ENCODE results near the gene GLT1D1.

GLT1D1 gene

DNA sequence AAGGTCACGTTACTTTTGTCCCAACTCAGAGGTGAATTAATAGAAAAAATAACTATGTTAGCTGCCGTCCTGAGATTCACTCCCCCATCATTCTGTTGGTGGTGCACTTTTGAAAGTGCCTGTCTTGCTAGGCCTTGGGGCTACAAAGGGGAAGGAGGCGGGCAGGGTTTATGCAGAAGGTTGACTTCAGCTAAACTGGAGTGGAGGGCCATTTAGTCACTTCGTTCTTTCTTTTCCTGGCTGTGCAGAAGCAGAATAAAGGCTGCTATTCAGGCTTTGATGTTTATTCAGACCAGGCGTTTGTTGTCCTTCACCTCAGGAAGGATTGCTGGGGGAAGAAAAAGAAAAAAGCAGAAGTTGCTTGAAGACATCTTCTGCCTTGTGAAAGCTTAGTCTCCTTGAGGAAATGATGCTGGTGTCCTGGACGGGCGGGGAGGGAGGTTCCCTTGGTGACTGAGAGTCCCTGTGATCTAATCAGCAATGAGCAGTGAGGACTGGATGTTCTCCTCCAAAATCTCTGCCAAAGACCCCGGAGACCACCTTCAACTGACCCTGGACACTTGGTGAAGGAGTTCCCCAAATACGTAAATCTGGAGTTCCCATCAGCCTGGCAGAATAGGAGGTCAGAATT is 4.0 kb downstream of the GLT1D1 start:
- ATAC-seq (no peak), DNase-seq (no peak)
- Mint-ChIP-seq H3K9me3 (no peaks in the 10 kb centered on the region), H3K27ac (no peak overlapping the region), H3K4me1 (no peaks in the 10 kb centered on the region), H3K27me3 (peaks cover 30% of the 10 kb centered on the region), H3K36me3 (ENCODE audit: low read depth) (no peaks in the 10 kb centered on the region), H3K4me3 (no peak overlapping the region)

DNA sequence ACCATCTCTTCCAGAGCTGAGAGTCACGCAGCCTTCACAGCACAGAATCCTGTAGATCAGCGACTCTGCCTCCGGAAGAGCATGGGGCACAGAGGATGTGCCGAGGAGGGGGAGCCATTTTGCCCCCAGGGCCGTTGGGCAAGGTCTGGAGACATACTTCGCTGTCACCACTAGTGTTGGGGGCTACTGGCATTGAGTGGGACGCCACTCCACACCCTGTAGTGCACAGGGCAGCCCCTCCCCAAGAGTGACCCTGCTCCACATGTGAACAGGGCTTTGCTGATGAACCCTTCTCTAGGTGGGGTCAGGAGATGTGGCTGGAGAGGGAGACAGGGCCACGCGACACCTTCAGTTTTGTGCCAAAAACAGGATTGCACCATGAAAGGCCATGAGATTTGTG is 6.0 kb downstream of the GLT1D1 start:
- H3K27ac Mint-ChIP-seq = no peak overlapping the region
- no peak overlapping the region for H3K4me3 Mint-ChIP-seq
- H3K27me3 Mint-ChIP-seq = peaks cover 22% of the 10 kb centered on the region
- no peaks in the 10 kb centered on the region for H3K36me3 Mint-ChIP-seq (ENCODE audit: low read depth)
- DNase-seq (no peak), ATAC-seq (no peak)
- H3K9me3 Mint-ChIP-seq = no peaks in the 10 kb centered on the region
- H3K4me1 Mint-ChIP-seq = no peaks in the 10 kb centered on the region

GRCh38 chr12:128861226-128862016 is 8.1 kb downstream of the GLT1D1 start:
- no peaks in the 10 kb centered on the region for H3K36me3 Mint-ChIP-seq (ENCODE audit: low read depth)
- H3K4me3 Mint-ChIP-seq = no peak overlapping the region
- ATAC-seq = no peak
- peaks cover 14% of the 10 kb centered on the region for H3K27me3 Mint-ChIP-seq
- no peak overlapping the region for H3K27ac Mint-ChIP-seq
- no peaks in the 10 kb centered on the region for H3K9me3 Mint-ChIP-seq
- no peaks in the 10 kb centered on the region for H3K4me1 Mint-ChIP-seq
- DNase-seq = no peak

GRCh38 chr12:128863957-128864356 is 10.7 kb downstream of the GLT1D1 start:
- no peak overlapping the region for H3K27ac Mint-ChIP-seq
- no peak for ATAC-seq
- DNase-seq = no peak
- no peaks in the 10 kb centered on the region for H3K9me3 Mint-ChIP-seq
- no peaks in the 10 kb centered on the region for H3K4me1 Mint-ChIP-seq
- H3K27me3 Mint-ChIP-seq = peaks cover 5% of the 10 kb centered on the region
- no peaks in the 10 kb centered on the region for H3K36me3 Mint-ChIP-seq (ENCODE audit: low read depth)
- no peak overlapping the region for H3K4me3 Mint-ChIP-seq

- DNase-seq (no peak), ATAC-seq (no peak)
- H3K27me3 Mint-ChIP-seq = peaks cover 4% of the 10 kb centered on the region
- no peak overlapping the region for H3K4me3 Mint-ChIP-seq
- no peaks in the 10 kb centered on the region for H3K36me3 Mint-ChIP-seq (ENCODE audit: low read depth)
- no peaks in the 10 kb centered on the region for H3K4me1 Mint-ChIP-seq
- no peak overlapping the region for H3K27ac Mint-ChIP-seq
- H3K9me3 Mint-ChIP-seq = no peaks in the 10 kb centered on the region
Observed at GRCh38 chr12:128864516-128865186, 11.4 kb downstream of the GLT1D1 start.

GRCh38 chr12:128867466-128867865 is 14.2 kb downstream of the GLT1D1 start:
- DNase-seq (no peak), ATAC-seq (no peak)
- H3K4me3 Mint-ChIP-seq = no peak overlapping the region
- H3K27me3 Mint-ChIP-seq = peaks cover 4% of the 10 kb centered on the region
- no peak overlapping the region for H3K27ac Mint-ChIP-seq
- no peaks in the 10 kb centered on the region for H3K4me1 Mint-ChIP-seq
- H3K36me3 Mint-ChIP-seq (ENCODE audit: low read depth) = no peaks in the 10 kb centered on the region
- H3K9me3 Mint-ChIP-seq = no peaks in the 10 kb centered on the region

GRCh38 chr12:128871516-128871892 is 18.2 kb downstream of the GLT1D1 start:
- Mint-ChIP-seq H3K27ac (no peak overlapping the region), H3K4me3 (no peak overlapping the region), H3K27me3 (peaks cover 3% of the 10 kb centered on the region), H3K4me1 (no peaks in the 10 kb centered on the region), H3K36me3 (ENCODE audit: low read depth) (peaks cover 3% of the 10 kb centered on the region), H3K9me3 (peaks cover 12% of the 10 kb centered on the region)
- DNase-seq (no peak), ATAC-seq (no peak)

DNA sequence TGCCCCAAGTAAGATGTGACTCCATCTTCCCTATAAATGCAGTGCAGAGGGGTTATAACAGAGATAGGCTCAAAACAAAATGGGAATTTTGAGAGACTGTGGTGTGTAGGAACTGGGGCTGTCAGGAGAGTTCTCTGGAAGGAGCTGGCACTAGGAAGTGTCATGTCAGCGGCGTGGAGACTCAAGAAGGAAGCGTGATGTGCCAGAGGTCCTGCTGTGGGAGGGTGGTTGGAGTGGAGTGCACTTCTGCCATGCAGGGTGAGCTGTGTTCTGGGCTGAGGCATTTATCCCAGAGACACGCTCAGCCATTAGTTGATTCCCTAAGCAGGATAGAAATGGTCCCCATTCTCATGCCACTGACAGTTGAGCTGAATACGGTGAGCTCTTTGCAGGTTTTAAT is 19.0 kb downstream of the GLT1D1 start:
- H3K27me3 Mint-ChIP-seq = peaks cover 3% of the 10 kb centered on the region
- H3K9me3 Mint-ChIP-seq = peaks cover 20% of the 10 kb centered on the region
- DNase-seq (no peak), ATAC-seq (no peak)
- H3K4me1 Mint-ChIP-seq = no peaks in the 10 kb centered on the region
- H3K27ac Mint-ChIP-seq = no peak overlapping the region
- H3K36me3 Mint-ChIP-seq (ENCODE audit: low read depth) = peaks cover 3% of the 10 kb centered on the region
- no peak overlapping the region for H3K4me3 Mint-ChIP-seq

DNA sequence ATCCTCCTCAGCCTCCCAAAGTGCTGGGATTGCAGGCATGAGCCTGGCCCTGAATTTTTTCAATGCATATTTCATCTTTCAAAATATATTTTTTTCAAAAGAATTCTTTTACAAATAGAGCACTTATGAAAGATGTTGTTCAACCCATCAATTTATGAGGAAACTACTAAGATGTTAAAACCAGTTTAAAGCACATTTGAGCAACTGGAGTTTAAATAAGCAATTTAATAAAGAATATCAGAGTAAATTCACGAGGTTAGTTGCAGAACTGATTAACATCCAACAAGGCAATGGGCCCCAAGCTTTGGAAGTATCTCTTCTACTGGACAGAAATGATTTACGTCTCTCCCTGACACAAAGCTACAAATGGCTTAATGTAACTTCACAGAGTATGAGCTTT is 23.3 kb downstream of the GLT1D1 start:
- H3K9me3 Mint-ChIP-seq = peaks cover 32% of the 10 kb centered on the region
- no peak for ATAC-seq

DNA sequence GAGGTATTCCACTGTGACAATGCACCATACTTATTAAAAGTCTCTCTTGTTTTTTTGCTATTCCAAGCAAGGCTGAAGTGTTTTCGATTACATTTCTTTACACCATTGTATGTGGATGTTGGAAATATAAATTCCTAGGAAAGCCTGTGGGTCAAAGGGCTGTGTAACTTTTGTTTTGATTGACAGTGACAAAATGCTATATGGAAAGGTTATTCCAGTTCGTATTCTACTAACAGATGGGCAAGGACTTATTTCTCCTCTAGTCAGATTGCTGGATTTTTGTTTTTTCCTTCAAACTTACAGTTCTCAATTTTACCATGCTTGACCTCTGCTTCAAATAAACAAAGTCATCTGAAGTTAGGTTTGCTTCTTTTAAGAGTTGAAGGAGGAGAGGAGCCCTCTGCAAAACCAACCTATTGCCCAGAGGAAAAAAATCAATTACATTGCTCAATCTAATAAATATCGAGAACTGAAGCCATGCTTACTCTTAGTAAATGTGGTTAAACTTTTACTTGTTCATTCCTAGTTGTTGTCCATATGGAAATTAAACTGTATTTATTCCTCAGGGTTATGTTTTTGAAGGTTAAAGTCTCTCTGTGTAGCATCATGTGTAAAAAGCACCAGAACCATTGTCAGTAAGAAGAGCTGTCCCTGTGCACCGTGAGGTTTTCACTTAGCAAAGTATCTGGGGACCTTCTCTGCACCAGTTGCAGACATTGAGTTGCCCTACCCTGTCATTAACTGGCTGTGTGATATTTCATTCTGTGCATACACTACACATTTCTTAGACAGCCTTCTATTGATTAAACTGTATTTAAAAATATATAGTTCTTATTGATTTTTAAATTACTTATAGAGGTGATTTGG is 26.9 kb downstream of the GLT1D1 start:
- peaks cover 6% of the 10 kb centered on the region for H3K36me3 Mint-ChIP-seq (ENCODE audit: low read depth)

More for the DNA sequence above, 23.3 kb downstream of the GLT1D1 start:
- Mint-ChIP-seq H3K27ac (no peak overlapping the region), H3K27me3 (peaks cover 2% of the 10 kb centered on the region), H3K4me3 (no peak overlapping the region), H3K4me1 (no peaks in the 10 kb centered on the region), H3K36me3 (ENCODE audit: low read depth) (peaks cover 6% of the 10 kb centered on the region)
- DNase-seq = no peak

DNA sequence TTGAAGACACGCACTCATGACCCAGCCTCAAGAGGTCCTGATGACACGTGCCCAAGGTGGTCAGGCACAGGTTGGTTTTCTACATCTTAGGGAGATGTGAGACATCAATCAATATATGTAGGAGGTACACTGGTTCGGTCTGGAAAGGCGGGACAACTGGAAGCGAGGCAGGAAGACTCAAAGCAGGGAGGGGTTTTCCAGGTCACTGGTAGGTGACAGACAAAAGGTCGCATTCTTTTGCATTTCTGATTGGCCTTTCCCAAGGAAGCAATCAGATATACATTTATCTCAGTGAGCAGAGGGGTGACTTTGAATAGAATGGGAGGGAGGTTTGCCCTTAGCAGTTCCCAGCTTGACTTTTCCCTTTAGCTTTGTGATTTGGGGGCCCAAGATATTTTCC is 38.6 kb downstream of the GLT1D1 start:
- no peaks in the 10 kb centered on the region for H3K36me3 Mint-ChIP-seq (ENCODE audit: low read depth)
- no peaks in the 10 kb centered on the region for H3K4me1 Mint-ChIP-seq
- peaks cover 2% of the 10 kb centered on the region for H3K27me3 Mint-ChIP-seq

More for the DNA sequence above, 26.9 kb downstream of the GLT1D1 start:
- H3K27me3 Mint-ChIP-seq = no peaks in the 10 kb centered on the region
- ATAC-seq (no peak), DNase-seq (no peak)
- no peaks in the 10 kb centered on the region for H3K4me1 Mint-ChIP-seq
- H3K4me3 Mint-ChIP-seq = no peak overlapping the region
- peaks cover 26% of the 10 kb centered on the region for H3K9me3 Mint-ChIP-seq
- no peak overlapping the region for H3K27ac Mint-ChIP-seq

DNA sequence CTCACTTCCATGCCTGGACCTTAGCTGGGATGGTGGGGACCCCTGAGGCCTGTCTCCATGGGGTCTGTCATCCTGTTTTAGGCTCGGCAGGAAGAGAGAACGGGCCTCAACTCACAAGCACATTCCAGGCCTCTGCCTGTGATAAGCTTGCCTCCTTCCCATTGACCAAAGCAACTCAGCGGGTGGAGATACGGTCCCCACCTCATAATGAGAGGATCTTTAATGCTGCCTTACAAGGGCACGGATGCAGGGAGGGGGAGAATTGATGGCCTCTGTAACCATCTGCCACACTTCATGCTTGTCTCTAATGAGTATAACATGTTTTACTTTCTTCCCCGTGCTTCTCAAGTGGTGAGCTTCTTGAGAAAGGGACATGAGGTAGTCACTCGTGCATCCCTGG is 50.0 kb downstream of the GLT1D1 start:
- H3K27ac Mint-ChIP-seq = no peak overlapping the region
- no peak overlapping the region for H3K4me3 Mint-ChIP-seq
- H3K36me3 Mint-ChIP-seq (ENCODE audit: low read depth) = peaks cover 1% of the 10 kb centered on the region
- ATAC-seq (no peak), DNase-seq (no peak)
- peaks cover 16% of the 10 kb centered on the region for H3K4me1 Mint-ChIP-seq
- H3K27me3 Mint-ChIP-seq = peaks cover 4% of the 10 kb centered on the region
- H3K9me3 Mint-ChIP-seq = no peaks in the 10 kb centered on the region

More for the DNA sequence above, 38.6 kb downstream of the GLT1D1 start:
- DNase-seq (no peak), ATAC-seq (no peak)
- Mint-ChIP-seq H3K27ac (no peak overlapping the region), H3K9me3 (peaks cover 4% of the 10 kb centered on the region), H3K4me3 (no peak overlapping the region)

- H3K36me3 Mint-ChIP-seq (ENCODE audit: low read depth) = peaks cover 1% of the 10 kb centered on the region
- peaks cover 16% of the 10 kb centered on the region for H3K4me1 Mint-ChIP-seq
- H3K4me3 Mint-ChIP-seq = no peak overlapping the region
- H3K27me3 Mint-ChIP-seq = peaks cover 6% of the 10 kb centered on the region
- DNase-seq (no peak), ATAC-seq (no peak)
- H3K27ac Mint-ChIP-seq = no peak overlapping the region
- H3K9me3 Mint-ChIP-seq = no peaks in the 10 kb centered on the region
Observed at GRCh38 chr12:128905003-128905544, 51.8 kb downstream of the GLT1D1 start.

DNA sequence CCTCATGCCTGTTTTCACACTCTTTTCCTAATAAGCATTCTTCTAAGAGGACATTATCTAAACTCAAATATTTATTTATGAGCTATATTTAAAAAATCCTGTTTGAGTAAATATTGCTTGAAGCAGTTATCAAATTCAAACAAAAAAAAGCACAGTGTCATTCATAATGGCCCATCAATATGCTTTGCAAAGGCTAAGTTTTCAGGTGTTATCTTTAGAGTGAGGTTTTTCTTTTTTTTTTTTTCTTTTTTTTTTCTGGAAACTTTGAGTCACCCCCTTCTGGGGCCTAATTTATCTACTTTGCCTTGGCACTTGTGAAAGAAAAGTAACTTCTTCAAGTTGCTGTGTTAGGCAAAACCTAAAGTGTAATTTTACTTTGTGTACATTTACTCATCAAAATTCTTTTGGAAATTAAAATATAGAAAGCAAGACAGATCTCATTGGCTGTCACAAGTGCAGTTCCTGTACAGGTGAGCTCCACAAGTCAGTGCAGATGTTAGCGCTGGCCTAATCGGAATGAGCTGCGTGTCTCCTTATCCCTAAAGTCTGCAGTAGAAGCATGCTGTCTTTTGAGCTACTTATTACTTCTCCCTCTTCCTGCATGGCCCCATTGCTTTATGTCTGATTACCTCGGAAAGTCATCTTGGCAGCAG is 53.3 kb downstream of the GLT1D1 start:
- DNase-seq (no peak), ATAC-seq (no peak)
- Mint-ChIP-seq H3K9me3 (no peaks in the 10 kb centered on the region), H3K27me3 (peaks cover 6% of the 10 kb centered on the region), H3K36me3 (ENCODE audit: low read depth) (peaks cover 1% of the 10 kb centered on the region), H3K4me1 (peaks cover 16% of the 10 kb centered on the region), H3K27ac (no peak overlapping the region), H3K4me3 (no peak overlapping the region)
